Mammary epithelial cell (primary cell): Measurements from ENCODE around the gene GGA3.

ENCODE experiments used
- CTCF ChIP-seq, 2 donors: IDR thresholded peaks in 1 of 2; conservative IDR thresholded peaks in 1 of 2; 2 replicates each; pipeline ENCODE4 v1.5.1; 2011 to 2012; ENCODE audit warnings: inconsistent platforms in 2 of 2, low read length in 2 of 2, mild to moderate bottlenecking in 2 of 2, control low read depth in 1 of 2, low read depth in 1 of 2; ENCODE audit not compliant: insufficient read depth in 1 of 2; ENCODE audit errors: extremely low read depth in 1 of 2
- EZH2 ChIP-seq: IDR thresholded peaks from 2 replicates; pipeline ENCODE4 v1.6.1; 2012; ENCODE audit warnings: low read length, inconsistent platforms, borderline replicate concordance

GRCh38 chr17:75208161-75208560 is 53.2 kb downstream of the GGA3 start:
- TF ChIP-seq CTCF (conservative IDR thresholded peaks at IDR 0.05 in 1 of 2, IDR thresholded peaks at IDR 0.05 in 1 of 2; ENCODE audit: extremely low read depth in 1 of 2, insufficient read depth in 1 of 2, low read depth in 1 of 2, low read length in 2 of 2) = no peak
- TF ChIP-seq EZH2 = no peak
